Measurements from ENCODE around the gene BMPR1B.

Gene BMPR1B

DNA sequence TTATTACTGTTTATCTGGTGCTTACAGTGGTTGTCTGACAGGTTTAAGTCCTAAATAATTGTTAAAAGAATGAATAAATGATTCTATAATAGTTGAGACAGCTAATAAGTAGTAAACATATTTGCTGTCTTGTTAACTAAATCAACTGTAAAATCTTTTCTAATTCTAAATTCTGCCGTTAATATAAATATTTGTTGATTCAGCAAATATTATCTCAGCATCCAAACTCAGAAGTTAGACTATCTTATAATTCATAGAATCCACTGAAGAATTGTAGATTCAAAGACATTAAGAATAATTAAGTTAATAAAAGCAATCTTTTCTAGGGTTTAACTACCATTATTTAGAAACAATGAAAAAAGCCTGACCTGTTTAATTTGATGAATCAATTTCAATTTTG is 256.3 kb downstream of the BMPR1B start:
- H3K4me3 ChIP-seq (ENCODE audit: low read length), result no peak overlapping the region
- no peak for TF ChIP-seq ZNF274 (IDR thresholded peaks at IDR 0.05; ENCODE audit: low read depth, low read length)

DNA sequence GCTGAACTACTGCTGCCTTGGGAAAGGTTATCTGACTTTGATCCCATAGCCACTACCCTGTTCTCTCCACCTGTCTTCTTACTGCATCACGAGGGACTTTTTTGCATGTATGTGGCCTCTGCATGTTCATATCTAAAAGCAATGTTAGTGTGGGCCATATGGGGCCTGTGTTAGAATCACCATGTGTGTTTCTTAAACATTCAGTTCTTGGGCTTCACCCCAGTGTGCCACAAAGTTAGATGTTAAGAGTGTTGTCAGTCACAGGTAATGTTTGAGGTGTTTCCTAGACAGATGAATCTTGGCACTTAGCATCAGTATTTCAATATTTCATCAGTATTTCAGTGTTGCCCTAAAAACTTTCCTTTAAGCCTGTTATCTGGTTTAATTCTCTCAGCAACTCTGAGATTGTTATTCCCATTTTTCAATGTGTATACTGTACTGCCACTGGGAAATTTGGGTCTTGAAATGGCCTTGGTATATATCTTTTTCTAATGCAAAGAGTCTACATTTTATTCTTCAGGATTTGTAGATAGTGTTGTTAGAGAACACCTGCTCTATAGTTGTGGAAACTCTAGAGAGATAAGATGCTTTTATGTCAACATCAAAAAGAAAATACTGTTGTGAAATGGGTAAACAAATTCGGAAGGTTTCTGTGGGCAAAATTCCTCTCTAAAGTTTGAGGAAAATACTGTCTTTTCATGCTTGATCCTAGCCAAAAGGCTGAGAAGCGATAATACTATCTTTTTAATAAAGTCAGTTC is 259.7 kb downstream of the BMPR1B start:
- no peak overlapping the region for H3K4me3 ChIP-seq (ENCODE audit: low read length)
- no peak for TF ChIP-seq ZNF274 (IDR thresholded peaks at IDR 0.05; ENCODE audit: low read depth, low read length)

GRCh38 chr4:95018785-95019184 is 261.0 kb downstream of the BMPR1B start:
- H3K4me3 ChIP-seq (ENCODE audit: low read length), result no peak overlapping the region
- TF ChIP-seq ZNF274 (IDR thresholded peaks at IDR 0.05; ENCODE audit: low read depth, low read length), result no peak

DNA sequence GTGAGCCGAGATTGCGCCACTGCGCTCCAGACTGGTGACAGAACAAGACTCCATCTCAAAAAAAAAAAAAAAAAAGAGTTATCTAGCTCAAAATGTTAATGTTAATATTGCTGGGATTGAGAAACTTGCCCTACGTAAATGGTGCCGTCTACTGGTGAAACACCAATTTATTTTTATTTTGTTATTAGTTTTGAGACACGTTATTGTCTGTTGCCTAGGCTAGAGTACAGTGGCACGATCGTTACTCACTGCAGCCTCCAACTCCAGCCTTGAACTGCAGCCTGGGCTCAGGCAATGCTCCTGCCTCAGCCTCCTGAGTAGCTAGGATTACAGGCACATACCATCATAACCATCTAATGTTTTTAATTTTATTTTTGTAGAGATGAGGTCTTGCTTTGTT is 262.8 kb downstream of the BMPR1B start:
- H3K4me3 ChIP-seq (ENCODE audit: low read length), result no peak overlapping the region
- no peak for TF ChIP-seq ZNF274 (IDR thresholded peaks at IDR 0.05; ENCODE audit: low read depth, low read length)

DNA sequence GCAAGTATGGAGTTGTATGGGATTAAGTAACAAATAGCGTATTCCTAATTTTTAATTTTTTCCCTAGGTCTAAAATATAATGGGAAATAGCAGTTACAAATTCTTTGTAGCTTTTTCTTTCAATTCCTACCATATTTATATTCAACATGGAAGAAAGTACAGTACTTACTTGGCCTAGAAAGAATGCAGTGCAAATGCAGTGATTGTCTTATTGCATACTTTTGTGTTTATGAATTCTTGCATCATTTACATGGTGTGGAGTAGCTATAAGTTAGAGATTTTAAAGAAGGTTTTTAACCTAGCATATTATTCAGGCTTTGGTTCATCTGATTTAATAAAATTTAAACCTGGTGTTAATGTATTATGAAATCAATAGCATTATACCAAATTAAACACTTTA is 263.3 kb downstream of the BMPR1B start:
- no peak for TF ChIP-seq ZNF274 (IDR thresholded peaks at IDR 0.05; ENCODE audit: low read depth, low read length)
- H3K4me3 ChIP-seq (ENCODE audit: low read length), result no peak overlapping the region

DNA sequence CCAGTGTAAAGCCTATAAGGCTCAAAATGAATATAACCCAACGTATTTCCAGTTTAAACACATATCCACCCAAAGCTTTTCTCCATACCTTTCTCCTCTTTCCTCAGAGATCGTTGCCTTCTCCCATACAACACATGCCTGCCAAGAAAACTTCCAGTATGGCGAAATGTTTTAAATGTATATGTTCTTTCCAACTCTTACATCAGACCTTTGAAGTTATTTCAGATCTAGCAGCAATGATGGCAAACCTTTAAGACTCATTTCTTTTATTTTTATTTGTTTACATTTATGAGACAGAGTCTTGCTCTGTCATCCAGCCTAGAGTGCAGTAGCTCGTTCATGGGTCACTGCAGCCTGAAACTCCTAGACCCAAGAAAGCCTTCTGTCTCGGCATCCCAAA is 265.4 kb downstream of the BMPR1B start:
- no peak for TF ChIP-seq ZNF274 (IDR thresholded peaks at IDR 0.05; ENCODE audit: low read depth, low read length)
- no peak overlapping the region for H3K4me3 ChIP-seq (ENCODE audit: low read length)

GRCh38 chr4:95027905-95028618 is 270.3 kb downstream of the BMPR1B start:
- no peak for TF ChIP-seq ZNF274 (IDR thresholded peaks at IDR 0.05; ENCODE audit: low read depth, low read length)

GRCh38 chr4:95038791-95039190 is 281.0 kb downstream of the BMPR1B start:
- no peak overlapping the region for H3K4me3 ChIP-seq (ENCODE audit: low read length)
- TF ChIP-seq ZNF274 (IDR thresholded peaks at IDR 0.05; ENCODE audit: low read depth, low read length), result no peak

More at GRCh38 chr4:95027905-95028618, 270.3 kb downstream of the BMPR1B start:
- no peak overlapping the region for H3K4me3 ChIP-seq (ENCODE audit: low read length)

DNA sequence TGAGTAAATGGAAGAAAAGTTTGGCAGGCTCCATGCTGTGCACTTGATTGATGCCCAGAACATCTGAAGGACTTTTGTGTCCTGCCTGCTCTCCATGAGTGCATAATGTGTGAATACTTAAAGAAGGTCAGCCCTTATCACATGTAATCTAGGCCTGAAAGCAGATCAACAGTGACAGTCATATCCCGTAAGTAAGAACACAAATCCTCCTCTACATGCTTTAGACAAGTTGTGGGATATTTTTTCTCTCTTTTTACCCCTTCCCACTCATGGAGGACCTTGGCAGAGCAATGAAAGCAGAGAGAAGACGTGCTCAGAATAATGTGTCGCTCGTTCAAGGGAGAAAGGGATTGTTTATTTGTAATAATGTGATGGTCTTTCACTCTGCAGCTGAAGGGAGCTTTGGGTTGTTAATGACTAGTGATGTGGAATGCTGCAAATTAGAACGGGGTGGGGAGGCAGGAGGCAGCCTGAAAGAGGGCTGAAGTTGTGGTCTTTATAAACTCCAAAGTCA is 286.6 kb downstream of the BMPR1B start:
- no peak overlapping the region for H3K4me3 ChIP-seq (ENCODE audit: low read length)
- no peak for TF ChIP-seq ZNF274 (IDR thresholded peaks at IDR 0.05; ENCODE audit: low read depth, low read length)

- no peak for TF ChIP-seq ZNF274 (IDR thresholded peaks at IDR 0.05; ENCODE audit: low read depth, low read length)
- H3K4me3 ChIP-seq (ENCODE audit: low read length), result no peak overlapping the region
Measured at GRCh38 chr4:95045429-95045828, 287.7 kb downstream of the BMPR1B start.

- no peak for TF ChIP-seq ZNF274 (IDR thresholded peaks at IDR 0.05; ENCODE audit: low read depth, low read length)
- no peak overlapping the region for H3K4me3 ChIP-seq (ENCODE audit: low read length)
Measured at GRCh38 chr4:95048296-95048695, 290.5 kb downstream of the BMPR1B start.

GRCh38 chr4:95049551-95050233 is 291.9 kb downstream of the BMPR1B start:
- no peak for TF ChIP-seq ZNF274 (IDR thresholded peaks at IDR 0.05; ENCODE audit: low read depth, low read length)
- no peak overlapping the region for H3K4me3 ChIP-seq (ENCODE audit: low read length)

GRCh38 chr4:95050980-95051701 is 293.4 kb downstream of the BMPR1B start:
- no peak overlapping the region for H3K4me3 ChIP-seq (ENCODE audit: low read length)
- TF ChIP-seq ZNF274 (IDR thresholded peaks at IDR 0.05; ENCODE audit: low read depth, low read length), result no peak

DNA sequence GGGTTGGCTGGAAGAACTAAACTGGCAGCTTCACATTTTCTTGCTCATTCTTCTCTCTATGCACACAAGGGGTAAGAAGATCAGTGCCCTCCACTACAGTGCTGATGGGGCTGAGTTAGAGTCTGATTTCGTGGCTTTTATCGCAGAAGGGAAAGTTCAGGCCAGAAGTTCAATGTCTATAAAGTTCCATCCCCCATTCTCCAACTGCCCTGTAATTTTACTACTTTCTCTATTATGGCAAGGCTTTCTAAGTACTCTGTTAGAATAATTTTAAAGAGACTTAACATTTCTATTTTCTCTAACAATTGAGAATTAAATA is 293.9 kb downstream of the BMPR1B start:
- TF ChIP-seq ZNF274 (IDR thresholded peaks at IDR 0.05; ENCODE audit: low read depth, low read length), result no peak
- no peak overlapping the region for H3K4me3 ChIP-seq (ENCODE audit: low read length)

Data from GM08714 (cell line).